Gastroesophageal sphincter (tissue), 3 donors: ENCODE measurements around the gene PRDM2.

Source experiments
- CTCF ChIP-seq, 4 experiments: fragments of 200-600 bp in 2 of 4; fragments of 450-650 bp in 2 of 4; sonication (generic) in 1 of 4; IDR thresholded peaks; one replicate each; pipeline ENCODE4 v1.5.1; 2017 to 2019; ENCODE audit warnings: antibody characterized with exemption in 4 of 4, mild to moderate bottlenecking in 2 of 4, moderate library complexity in 2 of 4
- POLR2AphosphoS5 ChIP-seq: sonication (generic); formaldehyde crosslinking; IDR thresholded peaks from one replicate; pipeline ENCODE4 v1.6.1; 2017; ENCODE audit warnings: antibody characterized with exemption

- TF ChIP-seq CTCF (IDR thresholded peaks at IDR 0.05) (no peak), POLR2AphosphoS5 (no peak)
Observed at GRCh38 chr1:13812456-13813397, 112.7 kb downstream of the PRDM2 start.
